Measurements from ENCODE around the gene ROR1.

GRCh38 chr1:63980740-63981407 is 207.1 kb downstream of the ROR1 start:
- TF ChIP-seq CTCF (IDR thresholded peaks at IDR 0.05) (no peak), POLR2A (IDR thresholded peaks at IDR 0.05) (no peak)
